Immature natural killer cell (primary cell): ENCODE data around the gene LRRC38. TPM values are rescaled to one million over a fixed set of nuclear protein-coding genes. Genes with fewer than 3 reads are reported as not detected.
A peak's percentile ranks its signal among the peaks of the same experiment; 100 is the strongest.

ENCODE experiments used
- DNase-seq, 3 donors: peaks; one replicate each; pipeline ENCODE4 v3.0.0; 2022; ENCODE audit warnings: mixed read lengths in 1 of 3
- H3K27ac Mint-ChIP-seq, 6 donors: one replicate each; pipeline ENCODE4 v1.8.0; 2020; ENCODE audit warnings: mixed read lengths in 6 of 6, mild to moderate bottlenecking in 5 of 6, inconsistent platforms in 4 of 6, moderate library complexity in 3 of 6
- H3K27me3 Mint-ChIP-seq, 3 donors: one replicate each; pipeline ENCODE4 v1.8.0; 2020 to 2021; ENCODE audit warnings: low read depth in 3 of 3, mild to moderate bottlenecking in 3 of 3, mixed read lengths in 3 of 3, moderate library complexity in 3 of 3, inconsistent platforms in 1 of 3
- H3K36me3 Mint-ChIP-seq, 3 donors: one replicate each; pipeline ENCODE4 v1.8.0; 2020; ENCODE audit warnings: mixed read lengths in 3 of 3, inconsistent platforms in 2 of 3, mild to moderate bottlenecking in 2 of 3
- H3K4me1 Mint-ChIP-seq, 2 donors: one replicate each; pipeline ENCODE4 v1.8.0; 2020; ENCODE audit warnings: inconsistent platforms in 2 of 2, mild to moderate bottlenecking in 2 of 2, mixed read lengths in 2 of 2, moderate library complexity in 1 of 2
- H3K4me3 Mint-ChIP-seq, 5 donors: one replicate each; pipeline ENCODE4 v1.8.0; 2020; ENCODE audit warnings: mild to moderate bottlenecking in 5 of 5, mixed read lengths in 5 of 5, inconsistent platforms in 3 of 5, moderate library complexity in 3 of 5
- H3K9me3 Mint-ChIP-seq, 6 donors: one replicate each; pipeline ENCODE4 v1.8.0; 2020; ENCODE audit warnings: mild to moderate bottlenecking in 6 of 6, mixed read lengths in 6 of 6, inconsistent platforms in 4 of 6, moderate library complexity in 3 of 6
- polyA plus RNA-seq, 3 donors: library from polyadenylated mRNA; unstranded; fragments of 300-500 nt; fragmentation: Illumina TruSeq; gene quantifications; one replicate each; pipeline ENCODE4 v1.2.3, GENCODE V29; 2021

The LRRC38 gene
- polyA plus RNA-seq, 3 donors from 2014 or later = not detected

- Mint-ChIP-seq H3K27ac (no peak overlapping the region), H3K36me3 (no peaks in the 10 kb centered on the region)
Measured at GRCh38 chr1:13539683-13540082, 25.9 kb upstream of the LRRC38 start.

GRCh38 chr1:13538832-13539231 lies 25.0 kb upstream of the LRRC38 start:
- H3K4me1 Mint-ChIP-seq = no peaks in the 10 kb centered on the region
- no peaks in the 10 kb centered on the region for H3K36me3 Mint-ChIP-seq
- no peak overlapping the region for H3K4me3 Mint-ChIP-seq
- H3K27me3 Mint-ChIP-seq = peaks cover 0 to 10% (median 8%) of the 10 kb centered on the region in 3 donors
- no peak for DNase-seq
- H3K9me3 Mint-ChIP-seq = no peaks in the 10 kb centered on the region
- no peak overlapping the region for H3K27ac Mint-ChIP-seq

More at GRCh38 chr1:13539683-13540082, 25.9 kb upstream of the LRRC38 start:
- Mint-ChIP-seq H3K4me1 (no peaks in the 10 kb centered on the region), H3K4me3 (no peak overlapping the region), H3K27me3 (peaks cover 0 to 12% (median 7%) of the 10 kb centered on the region in 3 donors), H3K9me3 (no peaks in the 10 kb centered on the region)
- no peak for DNase-seq

GRCh38 chr1:13536571-13536970 lies 22.8 kb upstream of the LRRC38 start:
- peaks cover 0 to 9% (median 6%) of the 10 kb centered on the region in 3 donors for H3K27me3 Mint-ChIP-seq
- H3K27ac Mint-ChIP-seq = no peak overlapping the region
- DNase-seq = no peak
- H3K9me3 Mint-ChIP-seq = no peaks in the 10 kb centered on the region
- H3K36me3 Mint-ChIP-seq = no peaks in the 10 kb centered on the region
- H3K4me3 Mint-ChIP-seq = no peak overlapping the region
- H3K4me1 Mint-ChIP-seq = no peaks in the 10 kb centered on the region

GRCh38 chr1:13535227-13535626 lies 21.4 kb upstream of the LRRC38 start:
- H3K27me3 Mint-ChIP-seq = peaks cover 0 to 4% (median 4%) of the 10 kb centered on the region in 3 donors
- no peaks in the 10 kb centered on the region for H3K36me3 Mint-ChIP-seq
- H3K27ac Mint-ChIP-seq = no peak overlapping the region
- H3K4me3 Mint-ChIP-seq = no peak overlapping the region
- H3K4me1 Mint-ChIP-seq = no peaks in the 10 kb centered on the region
- no peaks in the 10 kb centered on the region for H3K9me3 Mint-ChIP-seq
- DNase-seq = no peak

GRCh38 chr1:13528320-13528719 lies 14.5 kb upstream of the LRRC38 start:
- Mint-ChIP-seq H3K27me3 (peaks cover 0 to 2% (median 0%) of the 10 kb centered on the region in 3 donors), H3K4me3 (no peak overlapping the region), H3K9me3 (no peaks in the 10 kb centered on the region), H3K4me1 (no peaks in the 10 kb centered on the region), H3K27ac (no peak overlapping the region), H3K36me3 (no peaks in the 10 kb centered on the region)
- no peak for DNase-seq

- Mint-ChIP-seq H3K9me3 (peaks cover 0 to 2% (median 0%) of the 10 kb centered on the region in 6 donors), H3K27me3 (peaks cover 1 to 7% (median 2%) of the 10 kb centered on the region in 3 donors), H3K36me3 (no peaks in the 10 kb centered on the region), H3K4me1 (no peaks in the 10 kb centered on the region), H3K4me3 (no peak overlapping the region), H3K27ac (peak overlapping the region in 1 of 6 donors; percentile 3)
- no peak for DNase-seq
Measured at GRCh38 chr1:13523780-13524477, 10.1 kb upstream of the LRRC38 start.

GRCh38 chr1:13520985-13521384 lies 7.2 kb upstream of the LRRC38 start:
- Mint-ChIP-seq H3K27ac (no peak overlapping the region), H3K9me3 (peaks cover 0 to 2% (median 0%) of the 10 kb centered on the region in 6 donors), H3K4me3 (no peak overlapping the region), H3K27me3 (peaks cover 1 to 16% (median 8%) of the 10 kb centered on the region in 3 donors), H3K36me3 (no peaks in the 10 kb centered on the region), H3K4me1 (no peaks in the 10 kb centered on the region)
- no peak for DNase-seq

GRCh38 chr1:13517193-13517812 lies 3.5 kb upstream of the LRRC38 start:
- Mint-ChIP-seq H3K36me3 (no peaks in the 10 kb centered on the region), H3K4me1 (no peaks in the 10 kb centered on the region), H3K27ac (no peak overlapping the region), H3K4me3 (no peak overlapping the region), H3K9me3 (peaks cover 0 to 2% (median 0%) of the 10 kb centered on the region in 6 donors), H3K27me3 (peaks cover 6 to 24% (median 15%) of the 10 kb centered on the region in 3 donors)
- no peak for DNase-seq

- peaks cover 0 to 2% (median 0%) of the 10 kb centered on the region in 6 donors for H3K9me3 Mint-ChIP-seq
- no peak overlapping the region for H3K27ac Mint-ChIP-seq
- peaks cover 6 to 24% (median 16%) of the 10 kb centered on the region in 3 donors for H3K27me3 Mint-ChIP-seq
- H3K4me3 Mint-ChIP-seq = no peak overlapping the region
- H3K4me1 Mint-ChIP-seq = no peaks in the 10 kb centered on the region
- H3K36me3 Mint-ChIP-seq = no peaks in the 10 kb centered on the region
- no peak for DNase-seq
Measured at GRCh38 chr1:13516606-13517005, 2.8 kb upstream of the LRRC38 start.

- Mint-ChIP-seq H3K9me3 (peaks cover 0 to 2% (median 0%) of the 10 kb centered on the region in 6 donors), H3K4me3 (no peak overlapping the region), H3K27me3 (peaks cover 6 to 29% (median 17%) of the 10 kb centered on the region in 3 donors), H3K36me3 (no peaks in the 10 kb centered on the region), H3K4me1 (no peaks in the 10 kb centered on the region), H3K27ac (no peak overlapping the region)
- DNase-seq = no peak
Measured at GRCh38 chr1:13514821-13515220, 1.0 kb upstream of the LRRC38 start.

GRCh38 chr1:13513063-13513894 lies 524 bp downstream of the LRRC38 start:
- Mint-ChIP-seq H3K27ac (no peak overlapping the region), H3K36me3 (no peaks in the 10 kb centered on the region), H3K9me3 (no peaks in the 10 kb centered on the region), H3K4me3 (no peak overlapping the region), H3K27me3 (peaks cover 5 to 25% (median 21%) of the 10 kb centered on the region in 3 donors), H3K4me1 (no peaks in the 10 kb centered on the region)
- no peak for DNase-seq

GRCh38 chr1:13512472-13512871 lies 1.3 kb downstream of the LRRC38 start:
- Mint-ChIP-seq H3K27me3 (peaks cover 5 to 25% (median 21%) of the 10 kb centered on the region in 3 donors), H3K9me3 (no peaks in the 10 kb centered on the region), H3K36me3 (no peaks in the 10 kb centered on the region), H3K27ac (no peak overlapping the region), H3K4me3 (no peak overlapping the region), H3K4me1 (no peaks in the 10 kb centered on the region)
- DNase-seq = no peak

GRCh38 chr1:13510499-13510898 lies 3.3 kb downstream of the LRRC38 start:
- Mint-ChIP-seq H3K27ac (no peak overlapping the region), H3K4me1 (no peaks in the 10 kb centered on the region), H3K36me3 (no peaks in the 10 kb centered on the region), H3K4me3 (no peak overlapping the region), H3K9me3 (no peaks in the 10 kb centered on the region), H3K27me3 (peaks cover 4 to 20% (median 12%) of the 10 kb centered on the region in 3 donors)
- DNase-seq = no peak

- no peaks in the 10 kb centered on the region for H3K4me1 Mint-ChIP-seq
- DNase-seq = no peak
- no peaks in the 10 kb centered on the region for H3K36me3 Mint-ChIP-seq
- H3K27me3 Mint-ChIP-seq = peaks cover 0 to 15% (median 8%) of the 10 kb centered on the region in 3 donors
- no peaks in the 10 kb centered on the region for H3K9me3 Mint-ChIP-seq
- H3K27ac Mint-ChIP-seq = no peak overlapping the region
- no peak overlapping the region for H3K4me3 Mint-ChIP-seq
Measured at GRCh38 chr1:13507075-13507474, 6.7 kb downstream of the LRRC38 start.
